Raji (cell line): Measurements from ENCODE around the gene RFFL.

Source experiments
- POLR2A ChIP-seq: IDR thresholded peaks from 2 replicates; pipeline ENCODE4 v1.6.1; 2011; ENCODE audit warnings: low read depth, low read length, control low read depth; ENCODE audit not compliant: insufficient read depth

The RFFL gene

GRCh38 chr17:35063514-35064223, at the start of gene RFFL:
Gene RFFL, minus strand, starts transcription at chr17:35063707. Its CDS starts 37,154 bp downstream, at chr17:35026553.
- peak; percentile 56; the same call in 1 of the 2 replicates for TF ChIP-seq POLR2A

- no peak for TF ChIP-seq POLR2A
Observed at GRCh38 chr17:35104844-35105450, 41.4 kb upstream of the RFFL start.

GRCh38 chr17:35103271-35103670, 39.8 kb upstream of the RFFL start:
- TF ChIP-seq POLR2A: no peak

DNA sequence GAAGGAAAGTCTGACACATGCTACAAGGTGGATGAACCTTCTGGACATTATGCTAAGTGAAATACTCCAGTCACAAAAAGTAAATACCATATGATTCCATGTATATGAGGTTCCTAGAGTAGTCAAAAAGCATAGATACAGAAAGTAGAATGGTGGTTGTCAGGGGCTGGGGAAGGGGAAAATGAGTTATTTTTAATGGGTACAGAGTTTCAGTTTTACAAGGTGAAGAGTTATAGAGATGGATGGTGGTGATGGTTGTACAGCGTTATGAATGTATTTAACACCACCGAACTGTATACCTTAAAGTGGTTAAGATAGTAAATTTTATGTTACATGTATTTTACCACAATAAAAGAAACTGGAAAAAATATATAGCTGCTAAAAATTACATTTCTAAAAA, 38.2 kb upstream of the RFFL start:
- no peak for TF ChIP-seq POLR2A

DNA sequence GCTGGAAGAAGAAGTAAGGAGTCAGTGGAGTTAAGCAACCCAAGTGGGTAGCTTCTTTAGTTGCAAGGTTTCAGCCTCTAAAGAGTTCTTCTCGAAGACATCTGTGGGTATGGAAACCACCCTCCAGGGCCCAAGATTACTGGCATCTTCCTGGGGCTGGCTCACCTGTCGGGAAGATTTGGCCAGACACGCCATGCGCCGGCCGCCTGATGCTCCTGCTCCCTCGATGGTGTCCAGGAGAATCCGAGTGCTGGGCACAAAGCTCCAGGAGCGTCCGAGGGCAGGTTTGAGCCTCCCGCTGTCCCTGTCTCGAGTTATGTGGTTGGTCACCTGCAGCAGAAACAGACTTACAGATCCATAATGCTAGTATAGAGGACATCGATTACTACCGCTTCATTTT, 37.5 kb upstream of the RFFL start:
- no peak for TF ChIP-seq POLR2A

DNA sequence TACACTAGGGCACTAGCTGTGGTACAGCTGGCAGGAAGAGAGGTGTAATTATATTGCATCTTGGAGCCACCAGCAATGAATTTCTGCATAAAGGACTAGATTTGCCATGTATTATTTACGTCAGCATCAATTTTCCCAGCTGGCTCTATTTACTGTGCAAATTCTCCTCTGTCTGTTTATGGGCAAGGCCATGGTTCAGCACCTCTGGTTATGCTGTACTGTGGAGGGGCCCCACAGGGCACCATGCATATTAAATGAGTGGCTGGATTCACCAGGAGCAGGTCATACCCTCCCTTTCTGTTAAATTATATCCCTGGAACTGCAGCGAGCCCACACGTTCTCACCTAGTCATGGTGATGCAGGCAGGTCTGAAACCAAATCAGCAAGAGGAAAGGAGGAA, 36.4 kb upstream of the RFFL start:
- no peak for TF ChIP-seq POLR2A

DNA sequence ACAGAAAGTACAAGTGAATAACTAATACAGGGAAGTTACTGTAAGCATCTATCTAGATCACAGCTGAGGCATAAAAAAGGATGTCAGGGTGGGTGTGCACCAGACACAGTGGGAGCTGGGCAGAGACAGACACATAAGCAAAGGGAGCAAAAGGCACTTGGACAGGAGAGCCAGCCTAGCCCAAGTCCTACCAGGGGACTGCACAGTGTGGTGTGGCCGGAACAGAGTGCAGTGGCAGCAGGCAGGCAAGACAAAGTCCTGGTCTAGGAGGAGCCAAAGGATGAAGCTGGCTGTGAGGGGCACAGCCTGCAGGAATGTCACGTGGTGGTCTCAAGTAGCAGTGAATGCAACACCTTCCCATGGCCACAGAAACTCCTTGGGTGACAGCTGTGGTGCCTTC, 34.3 kb upstream of the RFFL start:
- TF ChIP-seq POLR2A: no peak

GRCh38 chr17:35095741-35096140, 32.2 kb upstream of the RFFL start:
- TF ChIP-seq POLR2A: no peak

DNA sequence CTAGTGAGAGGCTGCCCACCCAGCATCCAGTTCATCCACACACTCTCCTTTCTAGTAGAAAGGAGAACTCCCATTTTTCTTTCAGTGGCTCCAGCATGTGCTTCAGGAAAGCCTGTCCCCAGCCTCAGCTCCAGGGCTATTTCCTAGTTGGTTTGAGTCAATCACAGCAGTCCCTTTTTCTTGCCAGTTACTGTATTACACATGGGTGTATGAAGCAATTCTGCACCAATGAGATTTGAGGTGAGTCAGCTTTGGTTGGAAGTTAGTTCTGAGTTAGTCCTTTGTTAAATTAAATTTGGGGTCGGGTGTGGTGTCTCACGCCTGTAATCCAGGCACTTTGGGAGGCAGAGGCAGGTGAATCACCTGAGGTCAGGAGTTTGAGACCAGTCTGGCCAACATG, 31.4 kb upstream of the RFFL start:
- no peak for TF ChIP-seq POLR2A

- no peak for TF ChIP-seq POLR2A
Observed at GRCh38 chr17:35089586-35090296, 26.2 kb upstream of the RFFL start.

DNA sequence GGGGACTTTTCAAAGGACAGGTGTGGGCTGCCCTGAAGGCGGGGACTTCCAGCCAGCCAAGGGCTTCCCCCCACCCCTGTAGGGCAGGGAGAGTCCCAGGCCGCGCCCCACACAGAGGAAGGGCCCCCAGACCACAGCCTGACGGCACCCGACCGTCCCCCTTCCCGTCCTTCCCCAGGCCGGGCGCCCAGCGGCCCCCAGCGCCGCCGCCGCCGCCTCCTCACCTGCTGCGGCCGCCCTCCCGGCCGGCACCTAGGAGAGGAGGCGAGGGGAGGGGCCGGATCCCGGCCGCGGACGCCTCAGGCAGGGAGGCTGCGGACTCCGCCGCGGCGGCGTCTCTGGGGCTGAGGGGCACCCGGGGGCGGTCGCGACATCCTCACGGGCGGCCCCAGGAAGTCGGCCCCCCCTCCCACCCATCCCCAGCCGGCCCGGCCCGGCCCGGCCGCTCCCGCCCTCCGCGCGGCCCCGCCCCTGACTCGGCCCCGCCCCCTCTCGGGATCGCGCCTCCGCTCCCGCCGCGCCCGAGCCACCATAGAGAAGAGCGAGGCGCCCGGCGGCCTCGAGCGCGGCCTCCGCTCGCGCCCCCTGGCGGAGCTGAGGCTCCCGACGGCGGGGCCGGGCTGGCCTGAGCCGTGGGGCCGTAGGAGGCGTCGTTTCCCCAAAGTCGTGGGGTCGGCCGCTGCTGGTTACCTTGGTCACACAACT, 25.5 kb upstream of the RFFL start:
- peak; percentile 50 for TF ChIP-seq POLR2A

GRCh38 chr17:35088356-35088880, 24.9 kb upstream of the RFFL start:
- no peak; the same call in 1 of the 2 replicates for TF ChIP-seq POLR2A

DNA sequence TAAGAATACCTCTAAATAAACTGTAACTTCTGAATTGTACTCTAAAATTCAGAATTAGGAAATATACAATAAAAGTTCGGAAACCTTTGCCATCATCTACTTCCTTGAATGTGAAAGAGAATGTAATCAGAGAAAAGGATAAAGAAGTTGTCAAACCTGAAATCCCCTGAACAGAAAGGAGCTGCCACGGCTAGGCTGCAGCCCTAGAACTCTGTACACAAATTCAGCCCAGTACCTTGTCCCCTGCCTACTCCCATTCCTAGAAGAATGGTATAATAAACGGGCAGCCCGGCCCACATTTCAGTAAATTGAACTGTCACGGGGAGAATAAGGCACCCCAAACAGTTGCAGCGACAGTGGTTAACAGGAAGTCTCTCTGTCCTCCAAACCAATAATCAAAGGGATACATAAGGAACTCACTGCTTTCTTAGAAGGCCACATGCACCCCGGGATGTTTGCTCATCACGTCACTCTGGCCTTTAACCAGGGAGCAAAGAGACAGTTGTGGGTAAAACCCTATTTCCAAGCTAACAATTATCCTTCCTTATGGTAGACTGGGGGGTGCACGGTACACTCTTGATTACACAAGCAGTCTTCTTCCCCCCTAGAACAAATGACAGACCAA, 24.3 kb upstream of the RFFL start:
- no peak for TF ChIP-seq POLR2A

- no peak for TF ChIP-seq POLR2A
Observed at GRCh38 chr17:35086931-35087573, 23.5 kb upstream of the RFFL start.

DNA sequence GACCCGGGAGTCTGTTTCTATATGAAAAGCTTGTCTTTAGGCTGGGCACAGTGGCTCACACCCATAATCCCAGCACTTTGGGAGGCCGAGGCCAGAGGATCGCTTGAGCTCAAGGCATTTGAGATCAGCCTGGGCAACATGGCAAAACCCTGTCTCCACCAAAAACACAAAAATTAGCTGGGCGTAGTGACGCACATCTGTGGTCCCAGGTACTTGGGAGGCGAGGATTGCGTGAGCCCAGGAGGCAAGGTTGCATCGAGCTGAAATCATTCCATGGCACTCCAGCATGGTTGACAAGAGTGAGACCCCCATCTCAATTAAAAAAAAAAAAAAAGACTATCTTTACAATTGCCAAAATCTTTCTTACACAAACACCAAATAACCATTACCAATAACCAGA, 22.7 kb upstream of the RFFL start:
- no peak for TF ChIP-seq POLR2A

- TF ChIP-seq POLR2A: no peak
Observed at GRCh38 chr17:35084987-35085386, 21.5 kb upstream of the RFFL start.
